MM.1S (cell line): ENCODE data around the gene CMPK1.

Source experiments
- DNase-seq: peaks from one replicate; pipeline ENCODE4 v3.0.0-alpha.2; 2015
- H2AFZ ChIP-seq: fragments of 300-600 bp; sonication (generic); 2 replicates; pipeline ENCODE4 v1.6.0; 2016; ENCODE audit warnings: antibody characterized with exemption, low read length
- H3F3A ChIP-seq: fragments of 300-600 bp; sonication (generic); 2 replicates; pipeline ENCODE4 v1.6.1; 2016; ENCODE audit warnings: mild to moderate bottlenecking, antibody characterized with exemption, low read length, moderate library complexity, mixed read lengths; ENCODE audit not compliant: insufficient read depth
- H3K27ac ChIP-seq: fragments of 300-600 bp; sonication (generic); 2 replicates; pipeline ENCODE4 v1.5.1; 2016; ENCODE audit warnings: mild to moderate bottlenecking, low read length
- H3K27me3 ChIP-seq: fragments of 300-600 bp; sonication (generic); replicated peaks from 2 replicates; pipeline ENCODE4 v1.6.0; 2016; ENCODE audit warnings: low read length; ENCODE audit not compliant: insufficient read depth
- H3K36me3 ChIP-seq: fragments of 300-600 bp; sonication (generic); replicated peaks from 2 replicates; pipeline ENCODE4 v1.6.1; 2016; ENCODE audit warnings: mild to moderate bottlenecking, low read length, mixed read lengths; ENCODE audit not compliant: insufficient read depth
- H3K4me1 ChIP-seq: fragments of 300-600 bp; sonication (generic); 2 replicates; pipeline ENCODE4 v1.6.1; 2016; ENCODE audit warnings: low read length, mixed read lengths
- H3K4me2 ChIP-seq: fragments of 300-600 bp; sonication (generic); 2 replicates; pipeline ENCODE4 v1.6.0; 2016; ENCODE audit warnings: low read depth, low read length
- H3K4me3 ChIP-seq: fragments of 300-600 bp; sonication (generic); 2 replicates; pipeline ENCODE4 v1.5.1; 2016; ENCODE audit warnings: low read length, mixed read lengths
- H3K79me2 ChIP-seq: fragments of 300-600 bp; sonication (generic); 2 replicates; pipeline ENCODE4 v1.6.1; 2016; ENCODE audit warnings: mixed run types, low read length, mixed read lengths
- H3K9ac ChIP-seq: fragments of 300-600 bp; sonication (generic); 2 replicates; pipeline ENCODE4 v1.6.1; 2016; ENCODE audit warnings: low read length, mixed read lengths
- H3K9me2 ChIP-seq: fragments of 300-600 bp; sonication (generic); replicated peaks from 2 replicates; pipeline ENCODE4 v1.6.1; 2016; ENCODE audit warnings: mild to moderate bottlenecking, low read length, mixed read lengths; ENCODE audit not compliant: insufficient read depth
- H3K9me3 ChIP-seq: fragments of 300-600 bp; sonication (generic); replicated peaks from 2 replicates; pipeline ENCODE4 v1.6.1; 2016; ENCODE audit warnings: mild to moderate bottlenecking, low read length, mixed read lengths; ENCODE audit not compliant: insufficient read depth
- H4K20me1 ChIP-seq: fragments of 300-600 bp; sonication (generic); 2 replicates; pipeline ENCODE4 v1.6.1; 2016; ENCODE audit warnings: mild to moderate bottlenecking, low read length, moderate library complexity, mixed read lengths; ENCODE audit not compliant: insufficient read depth
- EZH2 ChIP-seq: fragments of 300-600 bp; sonication (generic); optimal IDR thresholded peaks from 2 replicates; pipeline ENCODE3; 2017; ENCODE audit warnings: low read depth, mild to moderate bottlenecking, antibody characterized with exemption, low read length, mixed read lengths
- EZH2phosphoT487 ChIP-seq: fragments of 300-600 bp; sonication (generic); IDR thresholded peaks from 2 replicates; pipeline ENCODE4 v1.6.1; 2018; ENCODE audit warnings: antibody characterized with exemption, low read length
- TF ChIP-seq, protein P1 (sequence below): fragments of 300-600 bp; sonication (generic); IDR thresholded peaks from 2 replicates; pipeline ENCODE4 v1.5.1; 2016; ENCODE audit warnings: antibody characterized with exemption, low read length, mixed read lengths

CMPK1 gene

DNA sequence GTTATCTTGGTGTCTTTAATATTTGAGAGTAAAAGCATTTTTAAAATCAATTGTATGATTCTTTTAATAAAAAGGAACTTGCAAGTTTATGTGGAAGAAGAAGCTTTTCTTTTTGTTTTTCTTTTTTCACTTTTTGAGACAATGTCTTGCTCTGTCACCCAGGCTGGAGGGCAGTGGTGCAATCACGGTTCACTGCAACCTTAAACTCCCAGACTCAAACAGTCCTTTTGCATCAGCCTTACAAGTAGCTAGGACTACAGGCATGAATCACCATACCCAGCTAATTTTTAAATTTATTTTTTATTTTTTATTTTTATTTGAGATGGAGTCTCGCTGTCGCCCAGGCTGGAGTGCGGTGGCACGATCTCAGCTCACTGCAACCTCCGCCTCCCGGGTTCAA is 34.1 kb downstream of the CMPK1 start:
- Histone ChIP-seq H3K27ac (no peak overlapping the region), H3K4me3 (no peak overlapping the region), H3K4me1 (no peaks in the 10 kb centered on the region), H3K9ac (no peak overlapping the region), H3K79me2 (peaks cover 23% of the 10 kb centered on the region), H3K4me2 (no peak overlapping the region), H2AFZ (no peak overlapping the region), H3K9me2 (no peaks in the 10 kb centered on the region), H3K36me3 (no peaks in the 10 kb centered on the region; the same call in 1 of the 2 replicates), H3K27me3 (no peaks in the 10 kb centered on the region), H3F3A (no peaks in the 10 kb centered on the region), H3K9me3 (no peaks in the 10 kb centered on the region), H4K20me1 (no peaks in the 10 kb centered on the region)
- TF ChIP-seq EZH2phosphoT487: no peak
- no peak for TF ChIP-seq EZH2
- TF ChIP-seq, protein P1, sequence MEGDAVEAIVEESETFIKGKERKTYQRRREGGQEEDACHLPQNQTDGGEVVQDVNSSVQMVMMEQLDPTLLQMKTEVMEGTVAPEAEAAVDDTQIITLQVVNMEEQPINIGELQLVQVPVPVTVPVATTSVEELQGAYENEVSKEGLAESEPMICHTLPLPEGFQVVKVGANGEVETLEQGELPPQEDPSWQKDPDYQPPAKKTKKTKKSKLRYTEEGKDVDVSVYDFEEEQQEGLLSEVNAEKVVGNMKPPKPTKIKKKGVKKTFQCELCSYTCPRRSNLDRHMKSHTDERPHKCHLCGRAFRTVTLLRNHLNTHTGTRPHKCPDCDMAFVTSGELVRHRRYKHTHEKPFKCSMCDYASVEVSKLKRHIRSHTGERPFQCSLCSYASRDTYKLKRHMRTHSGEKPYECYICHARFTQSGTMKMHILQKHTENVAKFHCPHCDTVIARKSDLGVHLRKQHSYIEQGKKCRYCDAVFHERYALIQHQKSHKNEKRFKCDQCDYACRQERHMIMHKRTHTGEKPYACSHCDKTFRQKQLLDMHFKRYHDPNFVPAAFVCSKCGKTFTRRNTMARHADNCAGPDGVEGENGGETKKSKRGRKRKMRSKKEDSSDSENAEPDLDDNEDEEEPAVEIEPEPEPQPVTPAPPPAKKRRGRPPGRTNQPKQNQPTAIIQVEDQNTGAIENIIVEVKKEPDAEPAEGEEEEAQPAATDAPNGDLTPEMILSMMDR: no peak
- DNase-seq: no peak

DNA sequence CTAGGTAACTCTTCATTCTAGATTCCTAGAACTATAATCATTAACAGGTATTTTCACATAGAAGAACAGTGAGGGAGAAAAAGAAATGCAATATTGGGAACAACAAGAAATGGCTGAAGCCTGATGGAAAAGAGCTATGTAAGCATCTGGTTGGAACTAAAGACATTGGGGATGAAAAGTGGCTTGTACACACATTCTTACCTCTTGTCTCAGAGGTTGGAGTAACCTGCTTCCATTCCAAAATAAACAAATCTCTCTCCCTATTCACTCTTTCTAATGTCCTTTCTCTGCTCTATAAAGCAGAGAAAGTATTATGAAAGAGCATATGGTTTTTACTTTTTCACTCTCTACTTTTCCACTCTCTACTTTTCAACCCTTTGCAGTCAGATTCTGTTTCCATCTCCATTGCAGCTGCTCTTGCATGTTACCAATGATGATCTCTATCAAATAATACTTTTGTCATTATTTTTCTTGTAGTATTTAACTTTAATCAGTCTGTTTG is 37.5 kb downstream of the CMPK1 start:
- no peaks in the 10 kb centered on the region for H3K9me2 ChIP-seq
- H3K4me2 ChIP-seq: no peak overlapping the region
- no peak overlapping the region for H3K4me3 ChIP-seq
- H3K9me3 ChIP-seq: no peaks in the 10 kb centered on the region
- H2AFZ ChIP-seq: no peak overlapping the region
- no peak for DNase-seq
- no peaks in the 10 kb centered on the region for H3F3A ChIP-seq
- H3K4me1 ChIP-seq: no peaks in the 10 kb centered on the region
- no peak overlapping the region for H3K27ac ChIP-seq
- no peaks in the 10 kb centered on the region for H3K27me3 ChIP-seq
- no peaks in the 10 kb centered on the region; the same call in 1 of the 2 replicates for H3K36me3 ChIP-seq
- H3K9ac ChIP-seq: no peak overlapping the region
- no peaks in the 10 kb centered on the region for H4K20me1 ChIP-seq
- TF ChIP-seq, protein P1: no peak
- TF ChIP-seq EZH2phosphoT487 (no peak), EZH2 (no peak)
- H3K79me2 ChIP-seq: 0 out of 2 replicates have a peak, but pooled peaks cover 4% of the 10 kb centered on the region

DNA sequence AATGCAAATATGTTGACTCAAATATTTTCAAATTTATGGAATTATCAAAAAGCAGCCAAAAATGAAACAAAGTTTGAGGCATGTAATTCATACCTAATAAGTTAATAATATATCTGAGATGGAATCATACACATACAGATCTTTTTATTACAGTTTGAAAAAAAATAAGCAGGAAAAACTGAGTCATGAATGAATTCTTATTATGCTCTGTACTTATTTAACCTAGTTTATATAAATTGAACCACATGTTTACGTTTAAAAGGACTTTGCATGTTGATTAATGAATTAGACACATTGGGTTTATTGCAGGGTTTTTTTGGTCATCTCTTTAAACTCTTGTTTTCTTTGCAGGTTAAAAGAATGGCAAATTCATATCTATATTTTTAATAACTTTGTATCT is 40.9 kb downstream of the CMPK1 start:
- Histone ChIP-seq H3K9me3 (no peaks in the 10 kb centered on the region), H3K36me3 (no peaks in the 10 kb centered on the region; the same call in 1 of the 2 replicates), H3K27me3 (no peaks in the 10 kb centered on the region), H3K79me2 (no peaks in the 10 kb centered on the region), H2AFZ (no peak overlapping the region), H3K9ac (no peak overlapping the region), H3K27ac (no peak overlapping the region), H3K9me2 (no peaks in the 10 kb centered on the region), H3K4me2 (no peak overlapping the region), H3F3A (no peaks in the 10 kb centered on the region; the same call in 1 of the 2 replicates), H3K4me3 (no peak overlapping the region), H4K20me1 (no peaks in the 10 kb centered on the region), H3K4me1 (peaks cover 4% of the 10 kb centered on the region; the same call in 1 of the 2 replicates)
- no peak for TF ChIP-seq EZH2
- TF ChIP-seq EZH2phosphoT487: no peak
- TF ChIP-seq, protein P1: no peak
- DNase-seq: no peak
